CD4-positive, alpha-beta memory T cell (primary cell): Measurements from ENCODE around the gene WFDC9. TPM values are rescaled to one million over a fixed set of nuclear protein-coding genes. Genes with fewer than 3 reads are reported as not detected.

ENCODE experiments used
- CTCF ChIA-PET: fragments of 350-600 bp; sonication (Branson Sonifier 250); formaldehyde crosslinking; loops from one replicate; lab custom pipeline; 2021; ENCODE audit warnings: inconsistent platforms; ENCODE audit not compliant: partially characterized antibody; lab: Charles Lee
- POLR2A ChIA-PET: fragments of 350-600 bp; sonication (Branson Sonifier 250); formaldehyde crosslinking; loops from one replicate; lab custom pipeline; 2021; ENCODE audit not compliant: partially characterized antibody; lab: Charles Lee
- DNase-seq, 5 donors: peaks; one replicate each; pipeline versions ENCODE4 v3.0.0 to v3.0.0-alpha.2; 2020 to 2022; ENCODE audit warnings: mixed read lengths in 1 of 5
- H3K27ac ChIP-seq: one replicate; pipeline ENCODE4 v1.7.0; 2013; ENCODE audit warnings: low read depth, low read length
- H3K27me3 ChIP-seq: 2 replicates; pipeline ENCODE4 v1.7.0; 2013; ENCODE audit warnings: mild to moderate bottlenecking, low read length, moderate library complexity; ENCODE audit not compliant: insufficient read depth
- H3K36me3 ChIP-seq: 2 replicates; pipeline ENCODE4 v1.7.0; 2013; ENCODE audit warnings: mild to moderate bottlenecking, low read length, moderate library complexity; ENCODE audit not compliant: insufficient read depth
- H3K4me1 ChIP-seq: 2 replicates; pipeline ENCODE4 v1.7.0; 2013; ENCODE audit warnings: mild to moderate bottlenecking, low read length, moderate library complexity; ENCODE audit not compliant: insufficient read depth
- H3K4me3 ChIP-seq, 2 donors: one replicate each; pipeline ENCODE4 v1.7.0; 2013; ENCODE audit warnings: low read length in 2 of 2, mild to moderate bottlenecking in 1 of 2
- H3K9me3 ChIP-seq, 2 donors: one replicate each; pipeline ENCODE4 v1.7.0; 2013; ENCODE audit warnings: low read length in 2 of 2, control low read depth in 1 of 2; ENCODE audit not compliant: control insufficient read depth in 1 of 2
- H3K27ac Mint-ChIP-seq, 7 donors: one replicate each; pipeline ENCODE4 v1.8.0; 2020 to 2021; ENCODE audit warnings: mixed read lengths in 7 of 7, mild to moderate bottlenecking in 6 of 7, inconsistent platforms in 3 of 7, moderate library complexity in 3 of 7
- H3K27me3 Mint-ChIP-seq, 2 donors: one replicate each; pipeline ENCODE4 v1.8.0; 2020 to 2021; ENCODE audit warnings: mixed read lengths in 2 of 2
- H3K36me3 Mint-ChIP-seq, 2 donors: one replicate each; pipeline ENCODE4 v1.8.0; 2020 to 2021; ENCODE audit warnings: mixed read lengths in 2 of 2, inconsistent platforms in 1 of 2, mild to moderate bottlenecking in 1 of 2
- H3K4me1 Mint-ChIP-seq, 4 donors: one replicate each; pipeline ENCODE4 v1.8.0; 2020 to 2021; ENCODE audit warnings: mixed read lengths in 4 of 4, mild to moderate bottlenecking in 1 of 4
- H3K4me3 Mint-ChIP-seq, 8 donors: one replicate each; pipeline ENCODE4 v1.8.0; 2020 to 2021; ENCODE audit warnings: mixed read lengths in 8 of 8, mild to moderate bottlenecking in 7 of 8, moderate library complexity in 6 of 8, inconsistent platforms in 3 of 8
- H3K9me3 Mint-ChIP-seq, 8 donors: one replicate each; pipeline ENCODE4 v1.8.0; 2020 to 2021; ENCODE audit warnings: mixed read lengths in 8 of 8, mild to moderate bottlenecking in 5 of 8, inconsistent platforms in 3 of 8, moderate library complexity in 1 of 8
- intact Hi-C: fragments of 100-400 bp; cut with micrococcal nuclease; formaldehyde crosslinking; loops from one replicate; pipeline ENCODE4 v1.15.1; 2023
- polyA plus RNA-seq, 2 donors: library from polyadenylated mRNA; unstranded; fragments of 300-500 nt; fragmentation: Illumina TruSeq; gene quantifications; one replicate each; pipeline ENCODE4 v1.2.3, GENCODE V29; 2021
- total RNA-seq, 2 experiments: library from RNA; stranded (reverse); gene quantifications; one replicate each; pipeline ENCODE4 v1.2.3, GENCODE V29; 2021

WFDC9 gene
- total and polyA plus RNA-seq, 4 experiments from 2014 or later = not detected

GRCh38 chr20:45564760-45565276, 66.3 kb downstream of the WFDC9 start:
- POLR2A ChIA-PET = no interaction called here
- H3K27me3 ChIP-seq = no peaks in the 10 kb centered on the region
- no peaks in the 10 kb centered on the region for H3K9me3 ChIP-seq
- no peak for DNase-seq
- H3K4me3 ChIP-seq = no peak overlapping the region
- no peaks in the 10 kb centered on the region for H3K4me1 ChIP-seq
- no peaks in the 10 kb centered on the region for H3K36me3 ChIP-seq
- CTCF ChIA-PET = no interaction called here
- no peaks in the 10 kb centered on the region for H3K36me3 Mint-ChIP-seq
- no peak overlapping the region for H3K27ac Mint-ChIP-seq
- no peak overlapping the region for H3K27ac ChIP-seq
- peaks cover 0 to 4% (median 2%) of the 10 kb centered on the region in 8 donors for H3K9me3 Mint-ChIP-seq
- intact Hi-C loops = no loop called here
- no peak overlapping the region for H3K4me3 Mint-ChIP-seq
- H3K4me1 Mint-ChIP-seq = no peaks in the 10 kb centered on the region
- H3K27me3 Mint-ChIP-seq = peaks cover 8 to 27% of the 10 kb centered on the region in 2 donors

Other genes starting within 250 kb of the WFDC9 start
- gene DBNDD2, start 223.0 kb downstream of the WFDC9 start, total RNA-seq = 10 to 100 TPM; 17.8 to 18.4 TPM
- gene DBNDD2, start 223.0 kb downstream of the WFDC9 start, polyA plus RNA-seq = 10 to 100 TPM; 12.9 to 15.4 TPM
- 10 to 100 TPM; 81.9 to 84.5 TPM for gene PIGT, start 215.1 kb downstream of the WFDC9 start, total RNA-seq
- 10 to 100 TPM; 85.6 to 92.2 TPM for gene PIGT, start 215.1 kb downstream of the WFDC9 start, polyA plus RNA-seq
- gene WFDC2, start 161.5 kb downstream of the WFDC9 start, total RNA-seq = 1 to 10 TPM in 1 of 2 experiments, under 1 TPM in 1; 0.73 to 1.6 TPM
- not detected for gene WFDC2, start 161.5 kb downstream of the WFDC9 start, polyA plus RNA-seq
- not detected for gene SPINT3, start 115.7 kb downstream of the WFDC9 start, total RNA-seq
- gene SPINT3, start 115.7 kb downstream of the WFDC9 start, polyA plus RNA-seq = not detected
- not detected for gene WFDC6, start 91.8 kb downstream of the WFDC9 start, total RNA-seq
- gene WFDC6, start 91.8 kb downstream of the WFDC9 start, polyA plus RNA-seq = not detected
- gene EPPIN, start 83.9 kb downstream of the WFDC9 start, total RNA-seq = not detected
- not detected for gene EPPIN, start 83.9 kb downstream of the WFDC9 start, polyA plus RNA-seq
- gene WFDC8, start 52.0 kb downstream of the WFDC9 start, total RNA-seq = not detected
- gene WFDC8, start 52.0 kb downstream of the WFDC9 start, polyA plus RNA-seq = not detected
- not detected for gene WFDC10A, start 1.5 kb downstream of the WFDC9 start, total RNA-seq
- not detected for gene WFDC10A, start 1.5 kb downstream of the WFDC9 start, polyA plus RNA-seq
- gene WFDC11, start 39.0 kb upstream of the WFDC9 start, total RNA-seq = not detected
- not detected for gene WFDC11, start 39.0 kb upstream of the WFDC9 start, polyA plus RNA-seq
- not detected for gene WFDC13, start 70.8 kb upstream of the WFDC9 start, total RNA-seq
- not detected for gene WFDC13, start 70.8 kb upstream of the WFDC9 start, polyA plus RNA-seq
- gene WFDC10B, start 73.7 kb upstream of the WFDC9 start, total RNA-seq = not detected
- not detected for gene WFDC10B, start 73.7 kb upstream of the WFDC9 start, polyA plus RNA-seq
- not detected for gene SPINT4, start 91.1 kb upstream of the WFDC9 start, total RNA-seq
- gene SPINT4, start 91.1 kb upstream of the WFDC9 start, polyA plus RNA-seq = not detected
- not detected for gene WFDC3, start 160.6 kb upstream of the WFDC9 start, total RNA-seq
- not detected for gene WFDC3, start 160.6 kb upstream of the WFDC9 start, polyA plus RNA-seq
- 10 to 100 TPM; 18.6 TPM for gene DNTTIP1, start 160.7 kb upstream of the WFDC9 start, total RNA-seq
- 10 to 100 TPM; 37.3 to 49.9 TPM for gene DNTTIP1, start 160.7 kb upstream of the WFDC9 start, polyA plus RNA-seq
- under 1 TPM; 0.55 to 0.61 TPM for gene UBE2C, start 181.4 kb upstream of the WFDC9 start, total RNA-seq
- gene UBE2C, start 181.4 kb upstream of the WFDC9 start, polyA plus RNA-seq = under 1 TPM in 1 of 2 donors, not detected in 1; 0.36 TPM
- not detected for gene TNNC2, start 196.0 kb upstream of the WFDC9 start, total RNA-seq
- gene TNNC2, start 196.0 kb upstream of the WFDC9 start, polyA plus RNA-seq = under 1 TPM; 0.61 to 0.67 TPM
- gene SNX21, start 202.5 kb upstream of the WFDC9 start, total RNA-seq = 1 to 10 TPM; 2.6 to 3.5 TPM
- gene SNX21, start 202.5 kb upstream of the WFDC9 start, polyA plus RNA-seq = 1 to 10 TPM in 1 of 2 donors, under 1 TPM in 1; 0.20 to 1.8 TPM
- gene ACOT8, start 226.1 kb upstream of the WFDC9 start, total RNA-seq = 10 to 100 TPM; 30.6 to 33.4 TPM
- 10 to 100 TPM; 38.0 to 54.3 TPM for gene ACOT8, start 226.1 kb upstream of the WFDC9 start, polyA plus RNA-seq
- 1 to 10 TPM; 6.7 to 7.1 TPM for gene ZSWIM3, start 226.3 kb upstream of the WFDC9 start, total RNA-seq
- 1 to 10 TPM in 1 of 2 donors, under 1 TPM in 1; 0.77 to 2.5 TPM for gene ZSWIM3, start 226.3 kb upstream of the WFDC9 start, polyA plus RNA-seq
- 10 to 100 TPM; 18.2 to 18.5 TPM for gene ZSWIM1, start 249.9 kb upstream of the WFDC9 start, total RNA-seq
- gene ZSWIM1, start 249.9 kb upstream of the WFDC9 start, polyA plus RNA-seq = 1 to 10 TPM in 1 of 2 donors, under 1 TPM in 1; 0.86 to 8.5 TPM